ENCODE measurements around the gene UNC45B. TPM values are rescaled to one million over a fixed set of nuclear protein-coding genes. Genes with fewer than 3 reads are reported as not detected.
A peak's percentile ranks its signal among the peaks of the same experiment; 100 is the strongest.

Gene UNC45B
- total RNA-seq, 2 experiments from 2014 or later: 0.11 to 0.20 TPM

DNA sequence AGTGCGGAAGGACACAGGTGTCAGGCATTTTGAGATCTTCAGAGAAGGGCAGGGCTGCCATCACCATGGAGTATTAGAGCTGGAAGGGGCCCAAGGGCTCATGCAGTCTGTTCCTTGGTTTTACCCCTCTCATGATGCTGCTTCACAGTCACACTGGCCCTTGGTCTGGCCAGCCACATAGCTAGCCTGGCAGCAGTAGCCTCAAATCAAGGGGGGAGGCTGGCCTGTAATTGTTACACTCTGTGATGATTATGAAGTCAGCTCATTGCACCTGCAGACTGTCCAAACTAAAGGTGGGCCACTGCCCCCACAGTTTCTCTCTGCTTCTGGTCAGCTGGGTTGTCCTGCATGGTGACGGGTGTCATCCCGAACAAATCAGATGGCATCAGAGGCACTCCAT, 26.3 kb upstream of the UNC45B start, which contains the start of gene FNDC8:
FNDC8 (plus strand) TSS at position 301 of the 400 bp plus-strand sequence; CDS start at position 380, 79 bp downstream.
- no peaks in the 10 kb centered on the region for H3K27me3 Mint-ChIP-seq
- ChIA-PET POLR2A (no interaction called here), CTCF (interaction anchor here (0.6 kb wide), 1 partner anchor 683 kb away, joined by 4 read pairs; no protein-coding TSS in a partner anchor)
- no peak within 1 kb of the TSS for H3K27ac Mint-ChIP-seq
- no peak for DNase-seq
- ATAC-seq (ENCODE audit: poor library complexity): no peak
- H3K9me3 Mint-ChIP-seq: no peaks in the 10 kb centered on the region
- peaks cover 30% of the 10 kb centered on the region for H3K4me1 Mint-ChIP-seq (ENCODE audit: low read depth)
- Histone ChIP-seq H3K9me3 (ENCODE audit: control insufficient read depth in 1 of 2, insufficient read depth in 1 of 2, low read length in 2 of 2) (no peaks in the 10 kb centered on the region), H3K27me3 (ENCODE audit: control insufficient read depth in 1 of 2, insufficient read depth in 2 of 2, low read length in 2 of 2) (no peaks in the 10 kb centered on the region), H3K36me3 (ENCODE audit: insufficient read depth, low read length) (no peaks in the 10 kb centered on the region), H3K27ac (ENCODE audit: low read depth in 1 of 2, low read length in 2 of 2) (no peak within 1 kb of the TSS), H3K4me1 (ENCODE audit: insufficient read depth, low read length) (peaks cover 34% of the 10 kb centered on the region), H3K4me3 (ENCODE audit: low read length) (no peak within 1 kb of the TSS)
- intact Hi-C loops (cut with DNase I, micrococcal nuclease): no loop called here
- H3K4me3 Mint-ChIP-seq: peak within 1 kb of the TSS; percentile 67
- H3K36me3 Mint-ChIP-seq (ENCODE audit: low read depth): peaks cover 4% of the 10 kb centered on the region
- TF ChIP-seq, protein P1, sequence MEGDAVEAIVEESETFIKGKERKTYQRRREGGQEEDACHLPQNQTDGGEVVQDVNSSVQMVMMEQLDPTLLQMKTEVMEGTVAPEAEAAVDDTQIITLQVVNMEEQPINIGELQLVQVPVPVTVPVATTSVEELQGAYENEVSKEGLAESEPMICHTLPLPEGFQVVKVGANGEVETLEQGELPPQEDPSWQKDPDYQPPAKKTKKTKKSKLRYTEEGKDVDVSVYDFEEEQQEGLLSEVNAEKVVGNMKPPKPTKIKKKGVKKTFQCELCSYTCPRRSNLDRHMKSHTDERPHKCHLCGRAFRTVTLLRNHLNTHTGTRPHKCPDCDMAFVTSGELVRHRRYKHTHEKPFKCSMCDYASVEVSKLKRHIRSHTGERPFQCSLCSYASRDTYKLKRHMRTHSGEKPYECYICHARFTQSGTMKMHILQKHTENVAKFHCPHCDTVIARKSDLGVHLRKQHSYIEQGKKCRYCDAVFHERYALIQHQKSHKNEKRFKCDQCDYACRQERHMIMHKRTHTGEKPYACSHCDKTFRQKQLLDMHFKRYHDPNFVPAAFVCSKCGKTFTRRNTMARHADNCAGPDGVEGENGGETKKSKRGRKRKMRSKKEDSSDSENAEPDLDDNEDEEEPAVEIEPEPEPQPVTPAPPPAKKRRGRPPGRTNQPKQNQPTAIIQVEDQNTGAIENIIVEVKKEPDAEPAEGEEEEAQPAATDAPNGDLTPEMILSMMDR (IDR thresholded peaks at IDR 0.05): no peak

DNA sequence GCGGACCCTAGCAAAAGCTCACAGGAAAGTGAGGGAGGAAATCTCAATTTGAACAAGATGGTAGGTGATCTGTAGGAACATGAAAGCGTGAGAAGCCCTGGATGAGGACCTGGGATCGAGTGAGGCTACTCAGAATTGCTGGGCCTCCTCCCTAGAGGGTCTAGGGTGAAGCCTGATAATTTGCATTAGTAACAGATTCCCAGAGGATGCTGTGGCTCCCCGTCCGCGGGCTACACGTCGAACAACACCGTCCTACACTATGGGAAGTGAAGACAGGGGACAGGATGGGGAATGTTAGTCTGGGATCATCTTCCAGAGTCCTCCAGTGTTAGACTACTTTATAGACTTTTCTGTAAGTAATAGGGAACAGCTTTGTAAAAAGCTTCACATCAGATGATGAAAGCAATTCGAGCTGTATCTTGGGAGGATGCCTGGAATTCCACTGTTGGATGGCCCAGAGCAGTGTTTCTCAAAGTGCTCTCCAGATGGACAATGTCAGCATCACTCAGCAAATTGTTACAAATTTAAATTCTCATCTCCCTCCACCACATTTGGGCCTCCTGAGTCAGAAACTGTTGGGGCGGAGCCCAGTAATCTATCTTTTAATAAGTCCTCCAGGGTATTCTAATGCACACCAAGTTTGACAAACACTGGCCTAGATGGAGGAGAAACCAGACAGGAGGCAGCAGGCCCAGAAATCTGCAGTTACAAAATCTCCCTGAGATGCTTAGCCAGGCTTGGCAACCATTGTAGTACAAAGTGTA, 19.7 kb upstream of the UNC45B start:
- Histone ChIP-seq H3K27me3 (ENCODE audit: control insufficient read depth in 1 of 2, insufficient read depth in 2 of 2, low read length in 2 of 2) (no peaks in the 10 kb centered on the region), H3K4me3 (ENCODE audit: low read length) (no peak overlapping the region), H3K9me3 (ENCODE audit: control insufficient read depth in 1 of 2, insufficient read depth in 1 of 2, low read length in 2 of 2) (no peaks in the 10 kb centered on the region), H3K36me3 (ENCODE audit: insufficient read depth, low read length) (peaks cover 21% of the 10 kb centered on the region), H3K4me1 (ENCODE audit: insufficient read depth, low read length) (no peaks in the 10 kb centered on the region), H3K27ac (ENCODE audit: low read depth in 1 of 2, low read length in 2 of 2) (no peak overlapping the region)
- no peak for ATAC-seq (ENCODE audit: poor library complexity)
- no peaks in the 10 kb centered on the region for H3K4me1 Mint-ChIP-seq (ENCODE audit: low read depth)
- H3K27ac Mint-ChIP-seq: no peak overlapping the region
- no peak for DNase-seq
- intact Hi-C loops (cut with DNase I, micrococcal nuclease): no loop called here
- H3K4me3 Mint-ChIP-seq: no peak overlapping the region
- TF ChIP-seq, protein P1 (IDR thresholded peaks at IDR 0.05): no peak
- no peaks in the 10 kb centered on the region for H3K9me3 Mint-ChIP-seq
- no peaks in the 10 kb centered on the region for H3K27me3 Mint-ChIP-seq
- CTCF ChIA-PET: no interaction called here
- POLR2A ChIA-PET: no interaction called here
- H3K36me3 Mint-ChIP-seq (ENCODE audit: low read depth): peaks cover 24% of the 10 kb centered on the region

DNA sequence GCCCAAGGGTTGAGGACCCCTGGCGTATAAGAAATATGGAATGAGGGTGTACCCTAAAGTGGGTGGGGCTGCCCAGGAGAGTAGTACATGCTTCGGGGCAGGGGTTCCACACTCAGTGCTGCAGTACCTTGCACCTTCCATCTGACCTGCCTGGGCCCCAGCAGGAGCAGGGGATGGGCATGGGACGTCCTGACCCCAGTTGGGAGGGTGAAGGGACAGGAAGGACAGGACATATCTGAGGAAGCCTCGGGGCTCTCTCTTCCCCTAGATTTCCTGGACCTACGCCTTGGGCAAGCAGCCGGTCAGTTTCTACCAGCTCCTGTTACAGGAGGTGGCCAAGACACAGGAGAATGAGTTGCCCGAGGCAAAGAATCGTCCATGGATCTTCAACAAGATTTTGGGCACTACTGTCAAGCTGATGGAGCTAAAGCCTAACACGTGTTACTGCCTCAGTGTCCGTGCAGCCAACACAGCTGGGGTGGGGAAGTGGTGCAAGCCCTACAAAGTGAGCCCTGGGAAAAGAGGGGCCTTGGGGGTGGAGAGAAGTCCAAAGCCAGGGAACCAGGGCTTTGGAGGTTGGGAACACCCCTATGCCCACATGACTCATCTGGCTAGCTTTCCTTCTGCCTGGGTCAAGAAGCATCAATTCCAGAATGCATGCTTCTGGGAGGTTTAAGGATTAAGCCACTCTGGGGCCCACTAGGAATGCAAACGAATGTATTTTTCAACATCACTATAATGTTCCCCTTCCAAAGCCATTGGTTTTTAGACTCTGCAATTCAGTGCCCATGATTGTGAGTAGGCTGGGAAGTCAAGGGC, 18.3 kb upstream of the UNC45B start:
- TF ChIP-seq, protein P1 (IDR thresholded peaks at IDR 0.05): no peak
- peaks cover 36% of the 10 kb centered on the region for H3K36me3 ChIP-seq (ENCODE audit: insufficient read depth, low read length)
- no peak for ATAC-seq (ENCODE audit: poor library complexity)
- no peaks in the 10 kb centered on the region for H3K4me1 ChIP-seq (ENCODE audit: insufficient read depth, low read length)
- H3K4me3 Mint-ChIP-seq: no peak overlapping the region
- H3K27ac ChIP-seq (ENCODE audit: low read depth in 1 of 2, low read length in 2 of 2): no peak overlapping the region
- no peaks in the 10 kb centered on the region for H3K27me3 Mint-ChIP-seq
- DNase-seq: no peak
- ChIA-PET CTCF (no interaction called here), POLR2A (no interaction called here)
- H3K27me3 ChIP-seq (ENCODE audit: control insufficient read depth in 1 of 2, insufficient read depth in 2 of 2, low read length in 2 of 2): no peaks in the 10 kb centered on the region
- no peak overlapping the region for H3K27ac Mint-ChIP-seq
- H3K4me1 Mint-ChIP-seq (ENCODE audit: low read depth): no peaks in the 10 kb centered on the region
- no peaks in the 10 kb centered on the region for H3K9me3 Mint-ChIP-seq
- H3K9me3 ChIP-seq (ENCODE audit: control insufficient read depth in 1 of 2, insufficient read depth in 1 of 2, low read length in 2 of 2): no peaks in the 10 kb centered on the region
- no peak overlapping the region for H3K4me3 ChIP-seq (ENCODE audit: low read length)
- intact Hi-C loops (cut with DNase I, micrococcal nuclease): no loop called here
- H3K36me3 Mint-ChIP-seq (ENCODE audit: low read depth): peaks cover 38% of the 10 kb centered on the region
